ENCODE data around the gene RRAS2.

DNA sequence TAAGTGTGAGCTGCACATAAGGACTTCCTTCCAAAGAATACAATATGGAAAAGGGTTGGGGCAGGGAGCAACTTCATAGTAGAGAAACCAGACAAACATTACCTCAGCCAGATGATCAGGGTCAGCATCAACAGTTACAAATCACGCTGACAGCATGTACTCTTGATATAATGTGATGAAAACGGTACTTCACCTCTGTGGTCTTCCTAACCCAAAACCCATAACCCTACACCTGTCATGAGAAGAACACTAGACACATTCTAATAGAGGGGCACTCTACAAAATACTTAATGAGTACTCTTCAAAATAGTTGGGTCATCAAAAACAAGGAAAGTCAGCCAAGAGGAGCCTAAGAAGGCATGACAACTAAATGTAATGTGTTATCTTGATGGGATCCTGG, 43.9 kb downstream of the RRAS2 start:
- TF ChIP-seq YY1 (IDR thresholded peaks at IDR 0.05; ENCODE audit: insufficient read depth, insufficient read length) (no peak), ZNF274 (IDR thresholded peaks at IDR 0.05; ENCODE audit: low read depth, low read length) (no peak), SUZ12 (IDR thresholded peaks at IDR 0.05; ENCODE audit: extremely low read depth, insufficient read depth, insufficient read length) (no peak)

Data from NT2/D1 (cell line).